GM18951 (cell line): ENCODE results near the gene TRAF1.

Source experiments
- POLR2A ChIP-seq: IDR thresholded peaks from 4 replicates; pipeline ENCODE4 v1.6.1; 2011; ENCODE audit warnings: mild to moderate bottlenecking; ENCODE audit not compliant: insufficient read length, insufficient read depth; ENCODE audit errors: extremely low read depth
- in situ Hi-C: fragments of 300-500 bp; cut with MboI; formaldehyde crosslinking; loops from one replicate; pipeline ENCODE4 v1.12.0; 2022; ENCODE audit warnings: low sequenced_read_pairs, mixed read lengths, inconsistent platforms; ENCODE audit not compliant: unreplicated experiment

TRAF1 gene

DNA sequence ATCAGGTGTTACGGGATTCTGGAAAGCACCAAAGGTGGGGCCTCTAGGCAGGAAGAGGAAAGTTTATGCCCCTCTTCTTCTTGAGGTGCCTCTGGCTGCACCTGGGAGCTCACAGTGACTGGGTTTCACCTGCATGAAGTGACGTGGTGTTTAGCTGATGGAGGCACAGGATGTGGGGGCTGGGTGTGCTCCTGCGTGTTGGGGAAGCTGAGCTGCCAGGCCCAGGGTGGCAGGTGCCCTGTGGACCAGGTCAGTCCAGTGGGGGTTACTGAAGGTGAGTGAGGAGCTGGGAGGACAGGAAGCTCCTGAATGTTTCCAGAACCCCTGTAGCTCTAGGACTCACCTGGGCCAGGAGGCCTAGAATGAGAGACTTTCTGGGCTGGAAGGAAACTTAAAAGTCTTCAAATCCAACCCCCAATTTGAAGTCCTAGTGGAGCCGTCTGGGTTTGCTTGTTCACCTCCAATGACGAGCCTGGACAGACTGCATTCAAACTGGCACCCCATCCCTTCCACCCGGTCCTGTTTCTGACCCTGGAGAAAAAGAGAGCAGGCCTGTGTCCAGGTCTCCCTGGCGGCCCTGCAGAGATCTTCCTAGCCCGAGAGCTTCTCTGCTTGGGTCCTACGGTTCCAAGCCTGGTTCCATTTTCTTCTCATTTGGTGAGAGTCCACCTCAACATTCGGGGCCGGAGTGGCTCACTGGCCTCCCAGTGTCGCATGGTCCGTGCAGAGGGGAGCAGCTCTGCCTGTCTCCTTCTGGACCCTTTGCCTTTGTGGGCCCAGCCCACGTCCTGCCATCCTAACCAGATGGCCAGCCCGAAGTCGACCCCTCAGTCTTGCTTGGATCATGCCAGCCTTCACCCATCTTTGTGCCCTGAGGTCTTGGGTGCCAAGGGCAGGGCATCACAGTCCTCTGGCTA, 22.3 kb downstream of the TRAF1 start:
- peak; percentile 28 for TF ChIP-seq POLR2A
- in situ Hi-C loops: no loop called here

DNA sequence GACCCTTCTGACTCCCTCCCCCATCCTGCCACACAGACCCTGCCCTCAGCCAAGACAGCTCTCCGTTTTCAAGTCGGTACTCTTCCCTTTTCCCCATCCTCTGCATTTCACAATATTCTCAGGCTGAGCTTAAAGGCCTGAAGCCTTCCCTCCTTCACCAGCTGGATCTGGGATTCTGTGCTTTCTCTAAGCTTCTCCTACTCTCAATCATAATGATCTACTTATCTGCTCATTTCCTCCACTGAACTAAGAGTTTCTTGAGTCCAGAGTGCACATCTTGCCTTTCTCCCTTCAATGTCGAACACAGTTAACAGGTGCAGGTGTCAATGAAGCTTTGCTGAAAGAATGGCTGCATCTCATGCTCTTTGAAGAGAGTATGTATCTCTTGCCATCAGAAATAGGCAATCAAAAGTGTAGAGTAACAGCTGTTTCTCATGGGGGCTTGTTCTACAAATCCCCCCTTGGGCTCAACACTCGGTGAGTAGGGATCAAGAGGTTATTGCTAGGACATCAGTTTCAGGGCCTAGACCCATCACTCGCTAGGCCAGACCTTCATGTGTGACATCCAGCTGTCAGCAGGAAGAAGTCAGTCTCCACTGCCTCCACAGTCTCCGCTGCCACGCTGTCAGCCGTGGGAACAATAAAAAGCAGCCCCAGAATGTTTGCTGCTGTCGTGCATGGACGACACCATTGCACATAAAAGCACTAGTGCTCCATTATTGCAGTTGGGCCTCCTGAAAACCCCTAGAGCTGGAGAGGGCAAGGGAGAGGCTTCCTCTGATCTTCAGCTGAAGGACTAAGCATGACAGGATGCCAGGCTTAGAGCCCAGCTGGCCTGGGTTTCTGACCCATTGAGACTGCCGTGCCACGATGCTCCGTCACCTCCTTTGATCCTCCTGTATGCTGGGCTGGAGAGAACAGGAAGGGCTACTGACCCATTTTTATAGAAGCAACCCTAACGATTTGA, 23.7 kb downstream of the TRAF1 start:
- TF ChIP-seq POLR2A: peak; percentile 36
- in situ Hi-C loops: no loop called here

DNA sequence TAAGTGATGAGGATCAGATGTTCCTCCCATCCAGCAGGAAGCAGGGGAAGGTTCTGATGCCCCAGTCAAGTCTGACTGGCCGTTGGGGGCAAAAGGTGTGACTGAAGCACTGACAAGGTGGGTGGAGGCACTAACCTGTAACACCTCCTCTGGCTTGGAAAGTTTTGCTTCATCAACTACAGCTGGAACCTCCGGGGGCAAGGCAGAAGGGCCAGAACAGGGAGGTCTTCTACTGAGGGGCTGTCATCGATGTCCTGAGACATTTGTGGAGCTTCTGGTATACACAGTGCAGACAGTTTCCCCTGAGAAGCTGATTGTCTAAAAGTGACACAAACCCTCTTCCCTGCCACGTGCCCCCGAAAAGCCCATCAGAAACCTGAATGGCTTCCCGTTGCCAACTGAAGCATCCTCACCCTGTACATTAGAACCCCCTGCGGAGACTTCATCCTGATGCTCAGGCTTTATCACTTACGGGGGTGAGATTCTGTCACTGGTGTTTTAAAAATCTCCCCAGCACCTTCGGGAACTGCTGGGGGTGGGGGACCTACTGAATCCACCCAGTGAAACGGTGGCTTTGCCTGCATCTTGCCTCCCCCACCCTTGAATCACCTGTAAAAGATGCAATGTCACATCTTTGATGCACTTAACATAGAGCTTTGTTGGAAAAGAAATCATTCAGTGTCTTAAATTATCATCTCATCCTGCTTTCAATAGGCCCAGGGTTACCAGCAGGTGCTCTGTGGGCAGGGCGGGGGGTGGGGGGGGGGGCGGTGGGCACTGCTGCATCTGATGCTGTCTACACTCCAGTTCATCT, 24.6 kb downstream of the TRAF1 start:
- peak; percentile 29 for TF ChIP-seq POLR2A
- in situ Hi-C loops: no loop called here

DNA sequence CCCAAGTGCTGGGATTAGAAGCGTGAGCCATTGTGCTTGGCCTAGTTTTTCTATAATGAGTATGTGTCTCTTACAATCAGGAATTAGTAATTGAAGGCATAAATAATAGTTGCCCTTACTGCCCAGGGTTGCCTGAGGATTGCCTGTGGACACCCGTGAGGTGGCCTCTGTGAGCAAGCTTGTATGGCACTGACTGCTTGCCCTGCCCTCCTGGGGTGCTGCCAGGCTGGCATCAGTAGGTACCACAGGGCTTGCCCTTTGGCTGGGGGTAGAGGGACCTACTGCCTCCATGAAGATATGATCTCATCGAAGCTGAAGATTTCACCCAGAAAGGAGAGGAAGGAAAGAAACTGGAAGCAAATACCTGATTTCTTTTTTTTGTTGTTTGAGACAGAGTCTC, 25.8 kb downstream of the TRAF1 start:
- peak; percentile 7 for TF ChIP-seq POLR2A
- in situ Hi-C loops: no loop called here

DNA sequence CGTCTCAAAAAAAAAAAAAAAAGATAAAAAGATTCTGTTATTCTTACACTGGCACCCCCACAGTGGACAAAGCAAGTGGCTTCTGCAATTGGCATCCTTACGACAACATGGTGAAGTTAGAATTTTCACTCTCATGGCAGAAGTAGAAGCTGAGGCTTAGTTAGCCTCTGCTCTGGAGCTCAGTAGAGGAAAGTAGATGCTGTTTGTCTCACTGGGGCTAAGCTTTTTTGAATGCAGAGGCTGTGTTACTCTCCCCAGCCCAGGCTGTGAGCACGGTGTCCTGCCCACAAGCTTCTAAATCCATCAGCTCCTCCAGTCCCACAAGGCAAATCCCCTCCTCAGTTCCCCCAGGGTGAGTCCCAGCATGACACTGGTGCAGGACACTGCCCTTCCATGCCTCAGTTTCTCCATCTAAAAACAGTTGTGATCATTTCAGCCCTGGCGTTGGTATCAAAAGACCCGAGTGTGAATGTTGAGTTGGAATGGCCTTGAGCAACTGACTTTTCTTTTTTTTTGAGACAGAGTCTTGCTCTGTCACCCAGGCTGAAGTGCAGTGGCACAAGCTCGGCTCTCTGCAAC, 27.0 kb downstream of the TRAF1 start:
- in situ Hi-C loops: no loop called here
- peak; percentile 17 for TF ChIP-seq POLR2A

DNA sequence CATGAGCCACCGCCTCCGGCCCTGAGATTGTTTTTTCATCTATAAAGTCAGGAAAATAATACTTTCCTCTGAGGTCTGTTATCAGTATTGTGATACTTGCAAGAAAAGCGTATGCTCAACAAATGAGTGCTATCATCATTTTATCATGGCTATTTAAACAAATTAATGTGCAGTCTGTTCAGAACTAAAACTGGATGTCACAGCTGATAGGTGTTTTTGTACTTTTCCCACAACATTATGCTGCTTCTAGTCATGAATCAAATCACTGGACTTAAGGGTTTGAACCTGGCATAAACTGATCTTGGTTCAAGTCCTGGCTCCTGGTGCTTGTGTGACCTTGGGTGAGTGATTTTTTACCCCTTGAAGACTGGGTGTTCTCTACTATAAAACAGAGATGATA, 28.2 kb downstream of the TRAF1 start:
- in situ Hi-C loops: no loop called here
- no peak for TF ChIP-seq POLR2A

DNA sequence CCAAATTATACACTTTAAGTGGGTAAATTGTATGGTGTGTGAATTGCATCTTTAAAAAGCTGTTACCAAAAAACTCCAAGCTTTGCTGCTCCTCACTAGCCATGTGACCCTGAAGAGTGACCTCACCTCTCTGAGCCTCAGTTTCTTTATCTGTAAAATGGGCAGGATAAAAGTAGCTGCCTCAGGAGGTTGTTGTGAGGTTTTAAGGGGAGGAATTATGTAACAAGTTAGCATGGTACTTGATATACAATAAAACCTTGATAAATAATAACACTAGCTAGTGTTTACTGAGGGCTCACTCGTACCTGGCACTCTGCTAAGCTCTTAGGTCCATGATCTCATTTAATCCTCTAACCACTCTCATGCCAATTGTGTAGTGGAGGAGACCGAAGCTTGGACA, 30.6 kb downstream of the TRAF1 start:
- in situ Hi-C loops: no loop called here
- no peak for TF ChIP-seq POLR2A

DNA sequence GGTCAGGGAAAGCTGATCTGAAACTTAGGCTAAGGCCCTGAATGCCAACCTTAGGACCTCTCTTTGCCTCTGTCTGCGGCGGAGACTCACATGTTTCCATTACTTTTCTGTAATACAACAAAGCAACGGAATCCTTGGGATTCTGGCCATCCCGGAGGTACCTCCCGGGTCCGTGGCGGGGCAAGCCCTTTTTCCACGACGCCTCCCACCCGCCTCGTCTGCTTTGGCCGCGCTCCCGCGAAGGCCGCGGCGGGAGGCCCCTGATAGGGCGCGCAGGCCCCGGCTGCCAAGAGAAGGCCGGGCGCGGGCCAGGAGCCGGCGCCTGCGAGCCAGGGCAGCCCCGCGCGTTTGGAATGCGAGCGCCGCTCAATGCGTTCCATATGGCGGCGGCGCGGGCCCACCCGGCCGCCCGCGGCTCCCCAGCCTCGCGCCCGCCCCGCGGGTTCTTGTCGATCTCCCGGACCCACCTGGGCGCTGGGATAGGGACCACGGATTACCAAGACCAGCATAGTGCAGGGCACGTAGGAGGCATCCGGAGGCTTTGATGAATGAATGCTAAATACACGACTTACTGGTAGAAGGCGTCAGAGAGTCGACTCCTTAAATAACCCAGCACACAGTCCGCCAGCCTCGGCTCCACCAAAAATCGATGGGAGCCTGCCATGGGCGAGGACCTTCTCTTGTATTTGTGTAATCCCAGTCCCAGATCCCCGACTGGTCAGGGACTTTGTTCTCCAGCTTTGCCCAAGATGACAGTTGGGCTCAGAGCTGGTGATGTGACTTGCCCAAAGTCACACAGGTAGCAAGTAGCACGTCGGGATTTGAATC, 32.1 kb downstream of the TRAF1 start:
- in situ Hi-C loops: no loop called here
- TF ChIP-seq POLR2A: no peak

DNA sequence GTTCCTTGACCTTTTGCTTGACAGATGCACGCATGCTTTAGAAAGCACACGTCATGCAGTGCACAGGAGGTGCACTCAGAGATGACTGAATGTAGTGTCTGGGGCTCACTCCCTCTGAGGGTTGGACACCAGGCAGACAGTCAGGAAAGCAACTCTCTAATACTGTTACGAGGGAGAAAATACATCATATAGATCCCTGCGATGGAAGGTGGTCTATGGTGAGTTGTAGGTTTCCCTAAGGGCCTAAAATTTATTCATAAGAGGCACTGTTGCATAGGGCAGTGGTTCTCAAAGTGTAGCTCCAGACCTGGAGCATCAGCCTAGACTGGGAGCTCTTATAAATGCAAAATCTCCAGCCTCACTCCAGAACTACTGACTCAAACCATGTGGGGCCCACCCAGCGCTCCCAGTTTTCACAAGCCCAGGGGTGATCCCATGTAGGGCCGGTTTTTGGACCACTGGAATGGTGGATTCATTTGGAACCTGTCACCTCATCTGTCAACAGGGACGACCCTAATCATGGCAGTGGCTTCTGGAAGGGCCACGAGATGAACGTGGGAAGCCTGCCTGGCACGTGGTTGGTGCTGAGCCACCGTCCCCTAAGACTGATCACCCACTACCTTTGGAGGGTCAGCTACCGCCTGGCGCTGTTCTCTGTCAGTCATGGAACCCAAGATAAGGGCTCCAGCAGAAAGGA, 32.8 kb downstream of the TRAF1 start:
- in situ Hi-C loops: no loop called here
- no peak for TF ChIP-seq POLR2A

DNA sequence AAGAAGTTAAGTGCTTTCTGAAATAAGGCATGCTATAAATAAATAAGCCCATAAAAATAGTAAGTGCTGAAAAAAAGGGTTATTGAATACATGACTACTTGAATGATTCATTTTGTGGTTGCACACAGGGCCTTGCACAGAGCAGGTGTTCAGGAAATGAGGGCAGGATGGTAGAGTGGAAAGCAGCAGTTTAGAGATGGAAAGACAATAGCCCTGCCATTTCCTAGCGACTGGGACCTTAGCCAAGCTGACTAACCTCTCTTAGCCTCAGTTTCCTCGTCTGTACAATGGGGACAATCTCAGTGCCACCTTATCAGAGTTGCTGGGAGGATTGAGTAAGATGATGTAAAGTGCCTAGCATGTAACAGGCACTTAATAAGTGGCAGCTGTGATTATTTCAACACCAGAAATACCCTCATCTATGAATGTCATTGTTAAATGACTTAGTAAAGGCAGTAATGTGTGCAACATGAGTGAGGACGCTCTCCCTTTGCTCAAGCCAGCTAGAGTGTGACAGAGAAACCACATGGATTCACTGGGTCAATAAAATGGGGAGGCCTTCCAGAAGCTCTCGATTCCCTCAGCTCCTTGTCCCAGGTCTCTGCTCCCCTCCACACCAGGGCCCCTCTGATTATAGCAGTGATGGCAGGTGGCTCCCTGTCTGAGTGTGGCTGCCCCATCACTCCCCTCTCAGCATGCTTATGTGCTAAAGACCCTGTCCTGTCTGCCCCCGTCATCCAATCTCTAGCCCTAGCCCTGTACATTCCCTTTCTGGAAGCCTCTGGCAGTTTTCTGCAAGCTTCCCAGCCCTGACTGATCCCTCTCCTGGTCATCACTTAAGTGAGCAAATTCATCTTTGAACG, 33.6 kb downstream of the TRAF1 start:
- in situ Hi-C loops: no loop called here

More for the DNA sequence above, 33.6 kb downstream of the TRAF1 start:
- TF ChIP-seq POLR2A: no peak
